D721Med (cell line): ENCODE data around the gene REEP3.
A peak's percentile ranks its signal among the peaks of the same experiment; 100 is the strongest.

ENCODE experiments used
- DNase-seq: peaks from one replicate; pipeline ENCODE4 v3.0.0; 2011; ENCODE audit warnings: low spot score; ENCODE audit not compliant: insufficient read length
- FAIRE-seq: peaks from 2 replicates; lab custom pipeline; 2011; peaks lifted over from hg19 to GRCh38; lab: Jason Lieb, UNC
- TF ChIP-seq, protein P1 (sequence below): IDR thresholded peaks from 2 replicates; pipeline ENCODE4 v1.5.1; 2012; ENCODE audit warnings: mild to moderate bottlenecking, control low read depth; ENCODE audit not compliant: insufficient read depth; ENCODE audit errors: missing control alignments

The REEP3 gene

DNA sequence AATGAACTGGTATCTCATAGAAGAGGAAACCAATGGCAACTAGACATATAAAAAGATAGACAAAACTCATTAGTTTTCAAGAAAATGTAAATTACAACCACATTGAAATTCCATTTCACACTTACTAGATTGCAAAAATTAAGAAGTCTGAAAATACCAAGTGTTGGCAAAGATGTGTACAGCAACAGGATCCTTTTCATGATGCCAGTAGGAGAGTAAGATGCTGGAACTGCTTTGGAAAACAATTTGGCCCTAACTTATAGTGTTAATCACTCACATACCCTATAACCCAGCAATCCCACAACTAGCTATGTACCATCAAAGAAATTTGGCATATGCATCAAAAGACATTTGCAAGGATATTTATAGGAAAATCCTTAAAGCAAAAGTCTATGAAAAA is 15.5 kb downstream of the REEP3 start:
- FAIRE-seq (no peak), DNase-seq (no peak)
- TF ChIP-seq, protein P1, sequence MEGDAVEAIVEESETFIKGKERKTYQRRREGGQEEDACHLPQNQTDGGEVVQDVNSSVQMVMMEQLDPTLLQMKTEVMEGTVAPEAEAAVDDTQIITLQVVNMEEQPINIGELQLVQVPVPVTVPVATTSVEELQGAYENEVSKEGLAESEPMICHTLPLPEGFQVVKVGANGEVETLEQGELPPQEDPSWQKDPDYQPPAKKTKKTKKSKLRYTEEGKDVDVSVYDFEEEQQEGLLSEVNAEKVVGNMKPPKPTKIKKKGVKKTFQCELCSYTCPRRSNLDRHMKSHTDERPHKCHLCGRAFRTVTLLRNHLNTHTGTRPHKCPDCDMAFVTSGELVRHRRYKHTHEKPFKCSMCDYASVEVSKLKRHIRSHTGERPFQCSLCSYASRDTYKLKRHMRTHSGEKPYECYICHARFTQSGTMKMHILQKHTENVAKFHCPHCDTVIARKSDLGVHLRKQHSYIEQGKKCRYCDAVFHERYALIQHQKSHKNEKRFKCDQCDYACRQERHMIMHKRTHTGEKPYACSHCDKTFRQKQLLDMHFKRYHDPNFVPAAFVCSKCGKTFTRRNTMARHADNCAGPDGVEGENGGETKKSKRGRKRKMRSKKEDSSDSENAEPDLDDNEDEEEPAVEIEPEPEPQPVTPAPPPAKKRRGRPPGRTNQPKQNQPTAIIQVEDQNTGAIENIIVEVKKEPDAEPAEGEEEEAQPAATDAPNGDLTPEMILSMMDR: no peak

DNA sequence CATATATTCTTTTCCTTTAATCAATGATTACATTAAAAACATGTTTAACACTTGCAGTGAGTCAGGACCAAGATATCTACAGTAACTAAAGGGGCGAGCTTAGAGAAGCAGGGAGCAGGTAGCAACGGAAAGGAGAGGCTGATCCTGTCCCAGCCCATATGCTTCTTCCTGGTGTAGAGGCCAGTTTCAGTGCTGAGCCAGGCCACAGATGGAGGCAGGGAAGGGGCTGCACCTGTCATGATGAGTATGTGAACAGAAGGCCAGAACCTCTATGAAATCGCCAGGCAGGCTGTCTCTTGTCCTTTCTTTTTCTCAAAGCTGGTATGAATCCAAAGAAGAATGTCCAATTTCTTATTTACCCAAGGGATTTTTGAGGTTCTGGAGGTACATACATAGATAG is 16.3 kb downstream of the REEP3 start:
- TF ChIP-seq, protein P1: no peak
- FAIRE-seq (no peak), DNase-seq (no peak)

DNA sequence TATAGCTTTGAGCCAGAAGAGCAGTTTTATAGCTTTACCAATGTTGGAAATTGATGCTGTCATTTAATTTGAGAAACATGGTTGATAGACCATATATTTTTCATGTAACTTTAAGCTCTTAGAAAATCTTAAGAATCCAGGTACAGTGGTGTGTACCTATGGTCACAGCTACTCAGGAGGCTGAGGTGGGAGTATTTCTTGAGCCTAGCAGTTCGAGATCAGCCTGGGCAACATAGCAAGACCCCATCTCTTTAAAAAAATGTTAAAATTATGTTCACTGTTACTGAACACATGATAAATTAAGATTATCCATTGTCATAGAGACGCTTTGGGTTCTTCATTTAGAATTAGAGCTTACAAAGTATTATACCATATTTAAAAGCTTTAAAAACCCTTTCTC is 18.2 kb downstream of the REEP3 start:
- no peak for DNase-seq
- TF ChIP-seq, protein P1: no peak
- FAIRE-seq: no peak

DNA sequence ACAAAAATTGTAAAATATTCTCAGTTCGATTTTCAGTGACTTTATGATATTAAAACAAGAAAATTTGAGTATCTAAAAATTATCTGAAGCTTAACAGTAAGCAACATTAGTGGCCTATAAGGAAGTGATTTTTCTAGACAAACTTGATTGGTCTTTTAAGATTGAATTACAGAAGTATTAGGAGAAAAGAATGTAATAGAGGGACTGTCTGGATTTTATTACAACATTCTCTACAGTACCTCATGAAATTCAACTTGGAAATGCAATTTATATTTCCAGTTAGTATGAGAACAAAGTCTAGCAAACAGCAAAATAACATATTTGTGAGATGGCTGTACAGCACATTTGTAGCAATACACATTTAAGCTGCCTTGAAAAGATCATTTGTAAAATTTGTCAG is 18.8 kb downstream of the REEP3 start:
- no peak for DNase-seq
- no peak for FAIRE-seq
- TF ChIP-seq, protein P1: no peak

DNA sequence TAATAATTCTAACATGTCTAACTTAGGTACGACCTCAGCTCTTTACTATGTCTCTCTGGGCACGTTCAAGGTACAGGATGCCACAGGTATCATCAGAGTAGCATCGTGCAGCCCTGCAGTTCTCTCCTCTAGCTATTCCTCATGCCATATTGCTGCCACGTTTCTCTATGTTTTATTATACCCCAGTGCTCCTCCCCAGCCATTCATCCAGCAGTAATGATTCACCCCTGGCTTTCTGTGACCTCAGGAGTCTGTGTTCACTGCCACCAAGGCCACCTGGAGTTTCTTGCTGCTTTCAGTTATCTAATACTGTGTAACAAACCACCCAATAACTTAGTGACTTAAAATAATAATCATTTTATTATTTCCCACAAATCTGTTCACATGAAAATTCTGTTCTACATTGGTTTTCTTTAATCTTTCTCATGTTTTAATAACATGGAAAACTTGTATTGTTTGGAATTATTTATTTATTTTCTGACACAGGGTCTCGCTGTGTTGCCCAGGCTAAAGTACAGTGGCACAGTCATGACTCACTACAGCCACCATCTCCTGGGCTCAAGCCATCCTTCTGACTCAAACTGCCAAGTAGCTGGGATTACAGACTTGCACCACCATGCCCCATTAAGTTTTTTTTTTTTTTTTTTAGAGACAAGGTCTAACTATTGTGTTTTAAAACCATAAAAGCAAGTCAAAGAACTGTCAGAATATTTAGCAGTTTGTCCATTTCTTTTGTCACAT is 21.8 kb downstream of the REEP3 start:
- TF ChIP-seq, protein P1: no peak
- FAIRE-seq (no peak), DNase-seq (no peak)

DNA sequence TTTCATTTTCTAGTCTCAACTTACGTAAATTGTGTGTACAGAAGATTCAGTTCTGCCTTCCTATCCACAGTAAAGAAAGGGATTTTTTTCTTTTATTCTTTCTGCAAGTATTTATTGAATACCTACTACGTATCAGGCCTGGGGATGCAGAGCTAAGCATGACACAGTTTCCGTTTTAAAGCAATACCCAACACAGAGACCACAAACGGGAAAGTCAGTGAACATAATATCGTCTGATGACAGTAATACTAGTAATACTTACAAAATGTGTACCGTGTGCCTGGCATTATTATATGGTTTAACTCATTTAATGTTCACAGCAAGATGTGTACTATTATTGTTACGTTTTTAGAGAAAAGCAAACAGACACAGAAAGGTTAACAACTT is 22.4 kb downstream of the REEP3 start:
- DNase-seq (no peak), FAIRE-seq (peak; percentile 48)
- TF ChIP-seq, protein P1: no peak

DNA sequence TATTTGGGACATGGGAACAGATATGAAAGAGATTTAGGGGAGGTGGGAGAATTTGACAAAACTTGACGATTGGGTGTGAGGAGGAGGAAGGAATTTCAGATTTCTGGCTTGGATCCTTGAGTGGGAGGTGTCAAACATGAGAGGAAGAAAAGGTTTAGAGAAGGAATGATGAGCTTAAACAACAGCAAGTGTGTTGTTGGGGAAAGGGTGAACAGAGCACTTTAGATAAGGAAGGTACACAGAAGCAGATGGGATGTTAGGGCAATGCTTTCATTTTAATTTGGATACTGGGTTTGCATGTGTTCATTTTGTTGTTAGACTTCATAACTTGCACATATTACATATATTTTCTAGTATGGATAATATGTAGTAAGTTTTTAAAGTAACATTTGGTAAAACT is 23.2 kb downstream of the REEP3 start:
- DNase-seq: no peak
- no peak for FAIRE-seq
- TF ChIP-seq, protein P1: no peak
